ENCODE results near the gene ENTPD1.

The ENTPD1 gene

DNA sequence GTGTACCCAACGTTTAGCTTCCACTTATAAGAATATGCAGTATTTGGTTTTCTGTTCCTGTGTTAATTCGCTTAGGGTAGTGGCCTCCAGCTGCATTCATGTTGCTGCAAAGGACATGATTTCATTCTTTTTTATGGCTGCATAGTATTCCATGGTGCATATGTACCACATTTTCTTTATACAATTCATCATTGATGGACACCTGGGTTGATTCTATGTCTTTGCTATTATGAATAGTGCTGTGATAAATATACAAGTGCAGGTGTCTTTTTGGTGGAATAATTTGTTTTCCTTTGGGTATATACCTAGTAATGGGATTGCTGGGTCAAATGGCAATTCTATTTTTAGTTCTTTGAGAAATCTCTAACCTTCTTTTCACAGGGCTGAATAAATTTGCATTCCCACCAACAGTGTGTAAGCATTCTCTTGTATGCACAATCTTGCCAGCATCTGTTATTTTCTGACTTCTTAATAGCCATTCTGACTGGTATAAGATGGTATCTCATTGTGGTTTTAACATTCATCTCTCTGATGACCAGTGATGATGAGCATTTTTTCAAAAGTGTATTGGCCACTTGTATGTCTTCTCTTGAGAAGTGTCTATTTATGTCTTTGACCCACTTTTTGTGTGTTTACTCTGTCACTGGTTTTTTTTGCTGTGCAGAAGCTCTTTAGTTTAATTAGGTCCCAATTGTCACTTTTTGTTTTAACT lies 79.3 kb downstream of the ENTPD1 start:
- POLR2A ChIA-PET = no interaction called here
- CTCF ChIA-PET = interaction anchor here (1.7 to 15.9 kb wide), 3 partner anchors 9 to 140 kb away, joined by 7 to 495 read pairs (median 7); partner anchors contain the start of gene TCTN3
- TF ChIP-seq, protein P1, sequence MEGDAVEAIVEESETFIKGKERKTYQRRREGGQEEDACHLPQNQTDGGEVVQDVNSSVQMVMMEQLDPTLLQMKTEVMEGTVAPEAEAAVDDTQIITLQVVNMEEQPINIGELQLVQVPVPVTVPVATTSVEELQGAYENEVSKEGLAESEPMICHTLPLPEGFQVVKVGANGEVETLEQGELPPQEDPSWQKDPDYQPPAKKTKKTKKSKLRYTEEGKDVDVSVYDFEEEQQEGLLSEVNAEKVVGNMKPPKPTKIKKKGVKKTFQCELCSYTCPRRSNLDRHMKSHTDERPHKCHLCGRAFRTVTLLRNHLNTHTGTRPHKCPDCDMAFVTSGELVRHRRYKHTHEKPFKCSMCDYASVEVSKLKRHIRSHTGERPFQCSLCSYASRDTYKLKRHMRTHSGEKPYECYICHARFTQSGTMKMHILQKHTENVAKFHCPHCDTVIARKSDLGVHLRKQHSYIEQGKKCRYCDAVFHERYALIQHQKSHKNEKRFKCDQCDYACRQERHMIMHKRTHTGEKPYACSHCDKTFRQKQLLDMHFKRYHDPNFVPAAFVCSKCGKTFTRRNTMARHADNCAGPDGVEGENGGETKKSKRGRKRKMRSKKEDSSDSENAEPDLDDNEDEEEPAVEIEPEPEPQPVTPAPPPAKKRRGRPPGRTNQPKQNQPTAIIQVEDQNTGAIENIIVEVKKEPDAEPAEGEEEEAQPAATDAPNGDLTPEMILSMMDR (IDR thresholded peaks at IDR 0.05; ENCODE audit: insufficient read depth, low read length, missing control alignments) = no peak

GRCh38 chr10:95835911-95836310 lies 79.9 kb downstream of the ENTPD1 start:
- H3K4me3 ChIP-seq (ENCODE audit: low read depth, low read length) = no peak overlapping the region
- TF ChIP-seq, protein P1 (IDR thresholded peaks at IDR 0.05; ENCODE audit: insufficient read depth, low read length, missing control alignments) = no peak
- no peak for DNase-seq (ENCODE audit: low read depth, low spot score)
- ChIA-PET POLR2A (no interaction called here), CTCF (interaction anchor here (1.7 to 15.9 kb wide), 3 partner anchors 8 to 141 kb away, joined by 7 to 495 read pairs (median 7); partner anchors contain the start of gene TCTN3)

More for the DNA sequence above, 79.3 kb downstream of the ENTPD1 start:
- no peak for DNase-seq (ENCODE audit: low read depth, low spot score)
- H3K4me3 ChIP-seq (ENCODE audit: low read depth, low read length) = no peak overlapping the region

- DNase-seq (ENCODE audit: low read depth, low spot score) = no peak
- POLR2A ChIA-PET = interaction anchor here (1.2 kb wide), 1 partner anchor 143 kb away, joined by 4 read pairs; the partner anchor contains the start of gene TCTN3
- TF ChIP-seq, protein P1 (IDR thresholded peaks at IDR 0.05; ENCODE audit: insufficient read depth, low read length, missing control alignments) = no peak
- CTCF ChIA-PET = interaction anchor here (1.2 to 15.9 kb wide), 3 partner anchors 9 to 142 kb away, joined by 5 to 495 read pairs (median 7); partner anchors contain the start of gene TCTN3
- H3K4me3 ChIP-seq (ENCODE audit: low read depth, low read length) = no peak overlapping the region
Measured at GRCh38 chr10:95836610-95837355, 80.8 kb downstream of the ENTPD1 start.

- CTCF ChIA-PET = interaction anchor here (1.2 to 15.9 kb wide), 5 partner anchors 8 to 143 kb away, joined by 5 to 495 read pairs (median 10); partner anchors contain the start of gene TCTN3
- POLR2A ChIA-PET = interaction anchor here (1.2 kb wide), 1 partner anchor 144 kb away, joined by 4 read pairs; the partner anchor contains the start of gene TCTN3
- TF ChIP-seq, protein P1 (IDR thresholded peaks at IDR 0.05; ENCODE audit: insufficient read depth, low read length, missing control alignments) = no peak
- no peak overlapping the region for H3K4me3 ChIP-seq (ENCODE audit: low read depth, low read length)
- no peak for DNase-seq (ENCODE audit: low read depth, low spot score)
Measured at GRCh38 chr10:95837356-95837776, 81.4 kb downstream of the ENTPD1 start.

DNA sequence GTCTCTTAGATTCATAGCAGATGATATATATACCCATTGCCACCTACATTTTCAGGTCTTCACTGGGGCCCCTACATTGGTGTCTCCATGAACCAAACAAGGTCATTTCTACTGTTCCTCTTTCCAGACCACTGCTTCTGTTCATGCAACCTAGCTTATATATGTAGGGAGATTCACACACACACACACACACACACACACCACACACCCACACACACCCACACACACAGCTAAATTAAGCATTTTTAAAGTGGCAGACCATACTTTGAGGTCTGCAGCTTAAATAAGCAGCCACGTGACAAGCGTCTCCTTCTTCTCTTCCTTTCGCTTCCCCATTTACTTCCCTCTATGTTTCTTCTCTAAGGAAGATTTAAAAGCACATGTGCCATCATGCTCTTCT lies 81.8 kb downstream of the ENTPD1 start:
- TF ChIP-seq, protein P1 (IDR thresholded peaks at IDR 0.05; ENCODE audit: insufficient read depth, low read length, missing control alignments) = no peak
- CTCF ChIA-PET = interaction anchor here (1.4 to 15.9 kb wide), 5 partner anchors 8 to 143 kb away, joined by 5 to 495 read pairs (median 10); partner anchors contain the start of gene TCTN3
- no peak overlapping the region for H3K4me3 ChIP-seq (ENCODE audit: low read depth, low read length)
- DNase-seq (ENCODE audit: low read depth, low spot score) = no peak
- POLR2A ChIA-PET = interaction anchor here (1.2 kb wide), 1 partner anchor 144 kb away, joined by 4 read pairs; the partner anchor contains the start of gene TCTN3
